GM10248 (cell line): ENCODE measurements around the gene WDHD1.
"Not testable (repeated sequence)": the region's sequence is repeated elsewhere in the genome, so short reads cannot be mapped to it uniquely, and the experiment has no call there.

ENCODE experiments used
- CTCF ChIA-PET: fragments of 300-600 bp; sonication (Branson Sonifier 250); formaldehyde crosslinking; extraction: SDS; loops from one replicate; lab custom pipeline; 2021; ENCODE audit warnings: antibody characterized with exemption; lab: Yijun Ruan, JAX
- POLR2A ChIA-PET: fragments of 350-650 bp; sonication (Branson Sonifier 250); formaldehyde crosslinking; extraction: SDS; loops from one replicate; lab custom pipeline; 2020; ENCODE audit warnings: antibody characterized with exemption; lab: Yijun Ruan, JAX
- DNase-seq: peaks from one replicate; pipeline ENCODE4 v3.0.0; 2012; ENCODE audit errors: extremely low spot score
- TF ChIP-seq, protein P1 (sequence below): IDR thresholded peaks from 2 replicates; pipeline ENCODE4 v1.5.1; 2012; ENCODE audit warnings: mild to moderate bottlenecking, low read depth; ENCODE audit errors: extremely low read depth, missing control alignments, control extremely low read depth

The WDHD1 gene

DNA sequence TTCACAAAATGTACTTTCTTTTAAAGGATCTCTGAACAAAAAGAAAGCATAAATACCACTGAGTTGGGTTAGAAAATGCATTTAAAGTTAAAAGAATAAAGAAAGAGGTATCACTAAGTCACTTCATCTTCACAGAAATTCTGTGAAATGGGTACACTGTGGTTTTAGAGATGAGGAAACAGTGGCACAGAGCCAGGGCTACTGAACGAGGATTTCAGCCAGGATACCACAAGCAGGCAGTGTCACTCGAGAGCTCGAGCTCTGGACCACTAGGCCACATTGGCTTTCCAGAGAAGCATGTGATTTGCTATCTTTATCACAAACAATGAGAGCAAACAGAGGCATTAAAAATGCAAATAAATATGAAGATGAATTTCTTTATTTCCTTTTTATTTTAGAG, 51.0 kb downstream of the WDHD1 start:
- DNase-seq: no peak
- CTCF ChIA-PET: interaction anchor here (1.7 kb wide), 1 partner anchor 11 kb away, joined by 4 read pairs; no protein-coding TSS in a partner anchor
- POLR2A ChIA-PET: no interaction called here
- TF ChIP-seq, protein P1, sequence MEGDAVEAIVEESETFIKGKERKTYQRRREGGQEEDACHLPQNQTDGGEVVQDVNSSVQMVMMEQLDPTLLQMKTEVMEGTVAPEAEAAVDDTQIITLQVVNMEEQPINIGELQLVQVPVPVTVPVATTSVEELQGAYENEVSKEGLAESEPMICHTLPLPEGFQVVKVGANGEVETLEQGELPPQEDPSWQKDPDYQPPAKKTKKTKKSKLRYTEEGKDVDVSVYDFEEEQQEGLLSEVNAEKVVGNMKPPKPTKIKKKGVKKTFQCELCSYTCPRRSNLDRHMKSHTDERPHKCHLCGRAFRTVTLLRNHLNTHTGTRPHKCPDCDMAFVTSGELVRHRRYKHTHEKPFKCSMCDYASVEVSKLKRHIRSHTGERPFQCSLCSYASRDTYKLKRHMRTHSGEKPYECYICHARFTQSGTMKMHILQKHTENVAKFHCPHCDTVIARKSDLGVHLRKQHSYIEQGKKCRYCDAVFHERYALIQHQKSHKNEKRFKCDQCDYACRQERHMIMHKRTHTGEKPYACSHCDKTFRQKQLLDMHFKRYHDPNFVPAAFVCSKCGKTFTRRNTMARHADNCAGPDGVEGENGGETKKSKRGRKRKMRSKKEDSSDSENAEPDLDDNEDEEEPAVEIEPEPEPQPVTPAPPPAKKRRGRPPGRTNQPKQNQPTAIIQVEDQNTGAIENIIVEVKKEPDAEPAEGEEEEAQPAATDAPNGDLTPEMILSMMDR: no peak

DNA sequence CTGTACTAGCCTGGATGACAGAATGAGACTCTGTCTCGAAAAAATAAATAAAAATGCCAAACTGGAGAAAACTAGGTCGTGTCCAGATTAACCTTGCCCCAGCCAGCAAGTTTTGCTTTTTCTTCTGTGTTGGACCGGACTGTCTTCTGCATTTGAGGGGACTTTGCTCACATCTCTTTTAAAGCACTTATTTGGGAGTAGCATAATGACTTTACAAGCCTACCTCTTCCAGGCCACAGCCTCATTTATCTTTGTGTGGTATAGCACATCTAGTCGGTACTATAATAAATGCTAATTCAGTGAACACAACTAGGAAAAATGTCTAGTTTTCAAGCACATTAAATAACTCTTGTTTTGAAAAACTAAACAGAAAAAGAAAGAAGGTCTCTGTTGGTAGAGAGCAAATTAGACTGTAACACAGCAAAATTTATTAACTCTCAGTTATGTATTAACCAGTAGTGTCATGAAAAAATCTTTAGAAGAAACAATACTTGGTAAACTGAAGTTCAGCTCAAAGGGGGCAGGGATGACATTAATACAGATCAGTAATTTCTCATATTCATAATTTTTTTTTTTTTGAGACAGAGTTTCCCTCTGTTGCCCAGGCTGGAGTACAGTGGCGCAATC, 52.0 kb downstream of the WDHD1 start:
- ChIA-PET POLR2A (no interaction called here), CTCF (interaction anchor here (1.5 kb wide), 1 partner anchor 9 kb away, joined by 4 read pairs; no protein-coding TSS in a partner anchor)
- TF ChIP-seq, protein P1: no peak
- DNase-seq: no peak

DNA sequence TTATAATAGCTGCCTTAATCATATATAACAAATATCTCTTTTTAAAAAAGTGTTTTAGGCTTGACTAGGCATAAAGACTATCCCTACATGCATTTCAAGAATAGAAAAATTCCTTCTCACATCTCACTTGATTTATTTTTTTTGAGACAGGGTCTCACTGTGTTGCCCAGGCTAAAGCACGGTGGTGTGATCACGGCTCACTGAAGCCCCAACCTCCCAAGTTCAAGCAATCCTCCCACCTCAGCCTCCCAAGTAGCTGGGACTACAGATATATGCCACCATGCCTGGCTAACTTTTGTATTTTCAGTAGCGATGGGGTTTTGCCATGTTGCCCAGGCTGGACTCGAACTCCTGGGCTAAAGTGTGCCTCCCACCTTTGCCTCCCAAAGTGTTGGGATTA, 59.4 kb downstream of the WDHD1 start:
- DNase-seq: no peak
- POLR2A ChIA-PET: interaction anchor here (0.6 kb wide), 1 partner anchor 41 kb away, joined by 3 read pairs; no protein-coding TSS in a partner anchor
- TF ChIP-seq, protein P1: no peak
- CTCF ChIA-PET: interaction anchor here (1.7 kb wide), 1 partner anchor 18 kb away, joined by 7 read pairs; no protein-coding TSS in a partner anchor

DNA sequence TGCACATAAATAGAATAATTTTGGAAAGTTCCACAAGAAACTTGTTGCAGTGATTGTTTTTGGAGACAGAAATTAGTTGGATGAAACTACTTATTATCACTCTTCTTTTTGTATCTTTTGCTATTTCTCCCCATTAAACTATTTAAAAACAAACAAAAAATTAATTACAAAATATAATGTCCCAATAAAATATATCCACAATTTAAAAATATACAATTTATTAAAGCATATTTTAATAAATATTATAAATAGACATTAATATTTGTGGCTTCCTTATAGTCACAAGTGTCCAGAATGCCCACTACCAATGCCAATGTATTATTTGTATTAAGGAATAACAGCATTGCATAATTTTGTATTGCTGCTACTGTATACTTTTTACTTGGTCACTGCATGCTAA, 71.8 kb downstream of the WDHD1 start:
- DNase-seq: no peak
- POLR2A ChIA-PET: no interaction called here
- TF ChIP-seq, protein P1: no peak
- CTCF ChIA-PET: interaction anchor here (0.7 kb wide), 1 partner anchor 19 kb away, joined by 6 read pairs; no protein-coding TSS in a partner anchor

DNA sequence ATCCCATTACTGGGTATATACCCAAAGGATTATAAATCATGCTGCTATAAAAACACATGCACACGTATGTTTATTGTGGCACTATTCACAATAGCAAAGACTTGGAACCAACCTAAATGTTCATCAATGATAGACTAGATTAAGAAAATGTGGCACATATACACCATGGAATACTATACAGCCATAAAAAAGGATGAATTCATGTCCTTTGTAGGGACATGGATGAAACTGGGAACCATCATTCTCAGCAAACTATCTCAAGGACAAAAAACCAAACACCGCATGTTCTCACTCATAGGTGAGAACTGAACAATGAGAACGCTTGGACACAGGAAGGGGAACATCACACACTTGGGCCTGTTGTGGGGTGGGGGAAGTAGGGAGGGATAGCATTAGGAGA, 73.3 kb downstream of the WDHD1 start:
- CTCF ChIA-PET, POLR2A ChIA-PET, DNase-seq: not testable (repeated sequence)

DNA sequence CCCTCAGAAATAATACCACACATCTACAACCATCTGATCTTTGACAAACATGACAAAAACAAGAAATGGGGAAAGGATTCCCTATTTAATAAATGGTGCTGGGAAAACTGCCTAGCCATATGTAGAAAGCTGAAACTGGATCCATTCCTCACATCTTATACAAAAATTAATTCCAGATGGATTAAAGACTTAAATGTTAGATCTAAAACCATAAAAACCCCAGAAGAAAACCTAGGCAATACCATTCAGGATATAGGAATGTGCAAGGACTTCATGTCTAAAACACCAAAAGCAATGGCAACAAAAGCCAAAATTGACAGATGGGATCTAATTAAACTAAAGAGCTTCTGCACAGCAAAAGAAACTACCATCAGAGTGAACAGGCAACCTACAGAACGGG, 74.1 kb downstream of the WDHD1 start:
- CTCF ChIA-PET, DNase-seq, POLR2A ChIA-PET: not testable (repeated sequence)

DNA sequence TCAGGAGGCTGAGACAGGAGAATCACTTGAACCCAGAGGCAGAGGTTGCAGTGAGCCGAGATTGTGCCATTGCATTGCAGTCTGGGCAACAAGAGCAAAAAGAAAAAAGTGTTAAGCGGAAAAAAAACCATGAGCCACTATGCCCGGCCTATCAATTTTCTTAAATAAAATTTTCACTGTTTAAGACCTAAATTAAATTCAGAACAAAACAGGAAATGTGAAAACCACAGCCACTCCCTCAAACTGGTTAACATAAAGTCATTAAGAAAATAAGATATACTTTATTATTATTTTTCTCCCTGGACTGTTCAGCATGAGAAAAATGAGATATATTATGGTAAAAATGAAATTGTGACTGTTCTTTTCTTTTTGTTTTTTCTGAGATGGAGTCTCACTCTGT, 79.7 kb downstream of the WDHD1 start:
- TF ChIP-seq, protein P1: no peak
- DNase-seq: no peak
- ChIA-PET POLR2A (no interaction called here), CTCF (no interaction called here)
